ENCODE data around the gene CDH4.

DNA sequence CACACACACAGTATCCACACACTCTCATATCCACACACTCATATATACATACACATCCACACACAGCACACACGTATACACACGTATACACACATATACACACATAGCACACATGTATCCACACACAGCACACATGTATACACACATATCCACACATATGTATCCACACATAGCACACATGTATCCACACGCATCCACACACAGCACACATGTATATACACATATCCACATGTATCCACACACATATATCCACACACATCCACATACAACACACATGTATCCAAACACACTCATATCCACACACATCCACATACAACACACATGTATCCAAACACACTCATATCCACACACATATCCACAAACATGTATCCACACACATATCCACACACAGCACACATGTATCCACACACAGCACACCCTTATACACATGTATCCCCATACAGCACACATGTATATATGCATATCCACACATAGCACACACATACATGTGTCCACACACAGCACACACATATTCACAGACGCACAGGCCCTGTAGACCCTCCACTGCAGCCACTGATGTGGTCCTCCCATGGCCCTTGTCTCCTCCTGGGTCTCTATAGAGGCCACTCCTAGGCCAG lies 172.1 kb downstream of the CDH4 start:
- TF ChIP-seq CTCF (IDR thresholded peaks at IDR 0.05; ENCODE audit: control extremely low read depth in 1 of 3, insufficient read depth in 1 of 3, low read depth in 1 of 3, low read length in 3 of 3) (no peak), CTBP2 (IDR thresholded peaks at IDR 0.05; ENCODE audit: borderline replicate concordance, insufficient read depth, insufficient read length, low read length) (no peak), SP1 (IDR thresholded peaks at IDR 0.05; ENCODE audit: low read depth, low read length) (no peak), EZH2 (IDR thresholded peaks at IDR 0.05; ENCODE audit: low read depth, low read length, severe bottlenecking) (no peak), RAD21 (IDR thresholded peaks at IDR 0.05 in 1 of 2, conservative IDR thresholded peaks at IDR 0.05 in 1 of 2; ENCODE audit: low read depth in 2 of 2, low read length in 2 of 2) (no peak), BRCA1 (IDR thresholded peaks at IDR 0.05; ENCODE audit: low read depth, low read length) (no peak), CEBPB (IDR thresholded peaks at IDR 0.05; ENCODE audit: low read depth, low read length) (no peak), POLR2A (IDR thresholded peaks at IDR 0.05; ENCODE audit: control extremely low read depth in 1 of 2, low read depth in 2 of 2, low read length in 2 of 2) (no peak), JUN (IDR thresholded peaks at IDR 0.05; ENCODE audit: low read depth, low read length) (no peak), BCL11A (IDR thresholded peaks at IDR 0.05; ENCODE audit: low read depth in 2 of 2, low read length in 2 of 2) (no peak), GABPA (IDR thresholded peaks at IDR 0.05; ENCODE audit: borderline replicate concordance, insufficient read depth, low read length) (no peak)
- TF ChIP-seq, protein P1, sequence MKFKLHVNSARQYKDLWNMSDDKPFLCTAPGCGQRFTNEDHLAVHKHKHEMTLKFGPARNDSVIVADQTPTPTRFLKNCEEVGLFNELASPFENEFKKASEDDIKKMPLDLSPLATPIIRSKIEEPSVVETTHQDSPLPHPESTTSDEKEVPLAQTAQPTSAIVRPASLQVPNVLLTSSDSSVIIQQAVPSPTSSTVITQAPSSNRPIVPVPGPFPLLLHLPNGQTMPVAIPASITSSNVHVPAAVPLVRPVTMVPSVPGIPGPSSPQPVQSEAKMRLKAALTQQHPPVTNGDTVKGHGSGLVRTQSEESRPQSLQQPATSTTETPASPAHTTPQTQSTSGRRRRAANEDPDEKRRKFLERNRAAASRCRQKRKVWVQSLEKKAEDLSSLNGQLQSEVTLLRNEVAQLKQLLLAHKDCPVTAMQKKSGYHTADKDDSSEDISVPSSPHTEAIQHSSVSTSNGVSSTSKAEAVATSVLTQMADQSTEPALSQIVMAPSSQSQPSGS (IDR thresholded peaks at IDR 0.05; ENCODE audit: low read length): no peak

Data from H1 (cell line).